ENCODE measurements around the gene PRKCB. TPM values are rescaled to one million over a fixed set of nuclear protein-coding genes. Genes with fewer than 3 reads are reported as not detected.

Gene PRKCB
- total RNA-seq, 3 donors from 2014 or later, result 41.4 to 66.8 (median 63.3) TPM

- no peaks in the 10 kb centered on the region for H3K27me3 Mint-ChIP-seq (ENCODE audit: low read depth)
- H3K4me3 Mint-ChIP-seq, result no peak overlapping the region
- no peak for ATAC-seq
- H3K36me3 Mint-ChIP-seq (ENCODE audit: insufficient read depth), result peaks cover 48% of the 10 kb centered on the region
- no peak for DNase-seq
- H3K4me1 Mint-ChIP-seq (ENCODE audit: low read depth), result no peaks in the 10 kb centered on the region
- no peaks in the 10 kb centered on the region for H3K9me3 Mint-ChIP-seq
Observed at GRCh38 chr16:24116989-24117388, 281.2 kb downstream of the PRKCB start.

GRCh38 chr16:24117680-24118079 is 281.9 kb downstream of the PRKCB start:
- Mint-ChIP-seq H3K9me3 (no peaks in the 10 kb centered on the region), H3K36me3 (ENCODE audit: insufficient read depth) (peaks cover 51% of the 10 kb centered on the region), H3K4me1 (ENCODE audit: low read depth) (no peaks in the 10 kb centered on the region), H3K4me3 (no peak overlapping the region), H3K27me3 (ENCODE audit: low read depth) (no peaks in the 10 kb centered on the region)
- no peak for DNase-seq
- no peak for ATAC-seq

- Mint-ChIP-seq H3K4me1 (ENCODE audit: low read depth) (no peaks in the 10 kb centered on the region), H3K27me3 (ENCODE audit: low read depth) (no peaks in the 10 kb centered on the region), H3K9me3 (no peaks in the 10 kb centered on the region), H3K4me3 (no peak overlapping the region), H3K36me3 (ENCODE audit: insufficient read depth) (peaks cover 57% of the 10 kb centered on the region)
- DNase-seq, result no peak
- no peak for ATAC-seq
Observed at GRCh38 chr16:24118126-24118821, 282.5 kb downstream of the PRKCB start.

GRCh38 chr16:24119807-24120206 is 284.0 kb downstream of the PRKCB start:
- Mint-ChIP-seq H3K27me3 (ENCODE audit: low read depth) (no peaks in the 10 kb centered on the region), H3K36me3 (ENCODE audit: insufficient read depth) (peaks cover 60% of the 10 kb centered on the region), H3K4me1 (ENCODE audit: low read depth) (no peaks in the 10 kb centered on the region), H3K9me3 (no peaks in the 10 kb centered on the region), H3K4me3 (no peak overlapping the region)
- DNase-seq (no peak), ATAC-seq (no peak)

GRCh38 chr16:24123275-24123674 is 287.5 kb downstream of the PRKCB start:
- DNase-seq (no peak), ATAC-seq (no peak)
- peaks cover 72% of the 10 kb centered on the region for H3K36me3 Mint-ChIP-seq (ENCODE audit: insufficient read depth)
- H3K9me3 Mint-ChIP-seq, result no peaks in the 10 kb centered on the region
- no peaks in the 10 kb centered on the region for H3K4me1 Mint-ChIP-seq (ENCODE audit: low read depth)
- H3K4me3 Mint-ChIP-seq, result no peak overlapping the region
- H3K27me3 Mint-ChIP-seq (ENCODE audit: low read depth), result no peaks in the 10 kb centered on the region

GRCh38 chr16:24124291-24124690 is 288.5 kb downstream of the PRKCB start:
- H3K36me3 Mint-ChIP-seq (ENCODE audit: insufficient read depth), result peaks cover 70% of the 10 kb centered on the region

GRCh38 chr16:24125214-24125613 is 289.4 kb downstream of the PRKCB start:
- no peak for ATAC-seq
- no peak overlapping the region for H3K4me3 Mint-ChIP-seq
- no peaks in the 10 kb centered on the region for H3K27me3 Mint-ChIP-seq (ENCODE audit: low read depth)
- no peaks in the 10 kb centered on the region for H3K9me3 Mint-ChIP-seq
- DNase-seq, result no peak
- H3K36me3 Mint-ChIP-seq (ENCODE audit: insufficient read depth), result peaks cover 65% of the 10 kb centered on the region
- no peaks in the 10 kb centered on the region for H3K4me1 Mint-ChIP-seq (ENCODE audit: low read depth)

More at GRCh38 chr16:24124291-24124690, 288.5 kb downstream of the PRKCB start:
- no peaks in the 10 kb centered on the region for H3K27me3 Mint-ChIP-seq (ENCODE audit: low read depth)
- H3K4me3 Mint-ChIP-seq, result no peak overlapping the region
- DNase-seq (no peak), ATAC-seq (no peak)
- H3K4me1 Mint-ChIP-seq (ENCODE audit: low read depth), result no peaks in the 10 kb centered on the region
- H3K9me3 Mint-ChIP-seq, result no peaks in the 10 kb centered on the region

- DNase-seq (no peak), ATAC-seq (no peak)
- H3K9me3 Mint-ChIP-seq, result no peaks in the 10 kb centered on the region
- peaks cover 9% of the 10 kb centered on the region for H3K4me1 Mint-ChIP-seq (ENCODE audit: low read depth)
- H3K36me3 Mint-ChIP-seq (ENCODE audit: insufficient read depth), result peaks cover 37% of the 10 kb centered on the region
- no peaks in the 10 kb centered on the region for H3K27me3 Mint-ChIP-seq (ENCODE audit: low read depth)
- no peak overlapping the region for H3K4me3 Mint-ChIP-seq
Observed at GRCh38 chr16:24129412-24129918, 293.7 kb downstream of the PRKCB start.

- Mint-ChIP-seq H3K4me3 (no peak overlapping the region), H3K9me3 (no peaks in the 10 kb centered on the region)
- ATAC-seq, result no peak
Observed at GRCh38 chr16:24130494-24131085, 294.8 kb downstream of the PRKCB start.

GRCh38 chr16:24131294-24131693 is 295.5 kb downstream of the PRKCB start:
- peaks cover 24% of the 10 kb centered on the region for H3K36me3 Mint-ChIP-seq (ENCODE audit: insufficient read depth)
- DNase-seq, result no peak
- peaks cover 9% of the 10 kb centered on the region for H3K4me1 Mint-ChIP-seq (ENCODE audit: low read depth)
- H3K9me3 Mint-ChIP-seq, result no peaks in the 10 kb centered on the region
- no peak overlapping the region for H3K4me3 Mint-ChIP-seq
- H3K27me3 Mint-ChIP-seq (ENCODE audit: low read depth), result no peaks in the 10 kb centered on the region
- no peak for ATAC-seq

More at GRCh38 chr16:24130494-24131085, 294.8 kb downstream of the PRKCB start:
- Mint-ChIP-seq H3K4me1 (ENCODE audit: low read depth) (peaks cover 9% of the 10 kb centered on the region), H3K27me3 (ENCODE audit: low read depth) (no peaks in the 10 kb centered on the region), H3K36me3 (ENCODE audit: insufficient read depth) (peaks cover 26% of the 10 kb centered on the region)
- DNase-seq, result no peak

GRCh38 chr16:24132048-24132796 is 296.4 kb downstream of the PRKCB start:
- Mint-ChIP-seq H3K4me3 (no peak overlapping the region), H3K4me1 (ENCODE audit: low read depth) (peaks cover 9% of the 10 kb centered on the region), H3K36me3 (ENCODE audit: insufficient read depth) (peaks cover 23% of the 10 kb centered on the region), H3K9me3 (no peaks in the 10 kb centered on the region), H3K27me3 (ENCODE audit: low read depth) (no peaks in the 10 kb centered on the region)
- DNase-seq, result no peak
- ATAC-seq, result no peak

GRCh38 chr16:24132797-24133155 is 297.0 kb downstream of the PRKCB start:
- ATAC-seq (no peak), DNase-seq (no peak)
- Mint-ChIP-seq H3K27me3 (ENCODE audit: low read depth) (no peaks in the 10 kb centered on the region), H3K9me3 (no peaks in the 10 kb centered on the region), H3K36me3 (ENCODE audit: insufficient read depth) (peaks cover 20% of the 10 kb centered on the region), H3K4me3 (no peak overlapping the region), H3K4me1 (ENCODE audit: low read depth) (peaks cover 9% of the 10 kb centered on the region)

- ATAC-seq (no peak), DNase-seq (no peak)
- H3K27me3 Mint-ChIP-seq (ENCODE audit: low read depth), result no peaks in the 10 kb centered on the region
- H3K9me3 Mint-ChIP-seq, result no peaks in the 10 kb centered on the region
- peaks cover 26% of the 10 kb centered on the region for H3K36me3 Mint-ChIP-seq (ENCODE audit: insufficient read depth)
- peaks cover 20% of the 10 kb centered on the region for H3K4me1 Mint-ChIP-seq (ENCODE audit: low read depth)
- no peak overlapping the region for H3K4me3 Mint-ChIP-seq
Observed at GRCh38 chr16:24135624-24136565, 300.1 kb downstream of the PRKCB start.

- Mint-ChIP-seq H3K4me1 (ENCODE audit: low read depth) (peaks cover 13% of the 10 kb centered on the region), H3K9me3 (no peaks in the 10 kb centered on the region), H3K4me3 (no peak overlapping the region), H3K36me3 (ENCODE audit: insufficient read depth) (peaks cover 32% of the 10 kb centered on the region), H3K27me3 (ENCODE audit: low read depth) (no peaks in the 10 kb centered on the region)
- DNase-seq (no peak), ATAC-seq (no peak)
Observed at GRCh38 chr16:24138024-24138423, 302.2 kb downstream of the PRKCB start.

Data from activated T-cell treated with anti-CD3 and anti-CD28 coated beads, Interleukin-2, amount 50 U/mL, for 4 hours (primary cell).